ENCODE results near the gene RBM38.
"Not testable (repeated sequence)": the region's sequence is repeated elsewhere in the genome, so short reads cannot be mapped to it uniquely, and the experiment has no call there.

The RBM38 gene

GRCh38 chr20:57428324-57429158, 37.3 kb downstream of the RBM38 start:
- Histone ChIP-seq H3K4me2 (ENCODE audit: low read depth, low read length, poor library complexity, severe bottlenecking) (no peak overlapping the region), H3K36me3 (ENCODE audit: low read length) (no peaks in the 10 kb centered on the region), H4K20me1 (ENCODE audit: low read depth, low read length) (no peaks in the 10 kb centered on the region), H3K79me2 (ENCODE audit: insufficient read depth, low read length) (no peaks in the 10 kb centered on the region), H3K4me3 (ENCODE audit: insufficient read depth, low read length, poor library complexity, severe bottlenecking) (no peak overlapping the region), H3K9me2 (replicated peaks; ENCODE audit: insufficient read depth, low read length) (no peaks in the 10 kb centered on the region), H3K9me3 (ENCODE audit: insufficient read depth, low read length) (no peaks in the 10 kb centered on the region), H3F3A (ENCODE audit: insufficient read depth) (peaks cover 5% of the 10 kb centered on the region; the same call in 1 of the 2 replicates), H3K9ac (ENCODE audit: low read length) (no peak overlapping the region), H3K27me3 (ENCODE audit: low read length) (no peaks in the 10 kb centered on the region), H3K27ac (ENCODE audit: low read depth, low read length) (no peak overlapping the region), H2AFZ (ENCODE audit: low read depth, low read length, severe bottlenecking) (no peak overlapping the region)
- TF ChIP-seq CTCF (IDR thresholded peaks at IDR 0.05; ENCODE audit: insufficient read depth, low read length, poor library complexity, severe bottlenecking) = no peak
- no peak for TF ChIP-seq EZH2phosphoT487 (conservative IDR thresholded peaks at IDR 0.05; ENCODE audit: low read length)

- Histone ChIP-seq H3K4me3 (ENCODE audit: insufficient read depth, low read length, poor library complexity, severe bottlenecking) (no peak overlapping the region), H3K9me3 (ENCODE audit: insufficient read depth, low read length) (no peaks in the 10 kb centered on the region), H3K9me2 (replicated peaks; ENCODE audit: insufficient read depth, low read length) (no peaks in the 10 kb centered on the region), H2AFZ (ENCODE audit: low read depth, low read length, severe bottlenecking) (no peak overlapping the region), H3F3A (ENCODE audit: insufficient read depth) (peaks cover 9% of the 10 kb centered on the region), H3K79me2 (ENCODE audit: insufficient read depth, low read length) (no peaks in the 10 kb centered on the region), H3K36me3 (ENCODE audit: low read length) (no peaks in the 10 kb centered on the region), H3K9ac (ENCODE audit: low read length) (no peak overlapping the region), H3K27ac (ENCODE audit: low read depth, low read length) (no peak overlapping the region), H4K20me1 (ENCODE audit: low read depth, low read length) (no peaks in the 10 kb centered on the region), H3K4me2 (ENCODE audit: low read depth, low read length, poor library complexity, severe bottlenecking) (no peak overlapping the region), H3K27me3 (ENCODE audit: low read length) (no peaks in the 10 kb centered on the region)
- TF ChIP-seq CTCF (IDR thresholded peaks at IDR 0.05; ENCODE audit: insufficient read depth, low read length, poor library complexity, severe bottlenecking) = no peak
- no peak for TF ChIP-seq EZH2phosphoT487 (conservative IDR thresholded peaks at IDR 0.05; ENCODE audit: low read length)
Measured at GRCh38 chr20:57429159-57429496, 37.9 kb downstream of the RBM38 start.

- no peaks in the 10 kb centered on the region for H3K27me3 ChIP-seq (ENCODE audit: low read length)
- H3K27ac ChIP-seq (ENCODE audit: low read depth, low read length) = no peak overlapping the region
- no peaks in the 10 kb centered on the region for H3K9me3 ChIP-seq (ENCODE audit: insufficient read depth, low read length)
- no peaks in the 10 kb centered on the region for H4K20me1 ChIP-seq (ENCODE audit: low read depth, low read length)
- H3K9me2 ChIP-seq (replicated peaks; ENCODE audit: insufficient read depth, low read length) = no peaks in the 10 kb centered on the region
- H3K79me2 ChIP-seq (ENCODE audit: insufficient read depth, low read length) = no peaks in the 10 kb centered on the region
- H3K4me3 ChIP-seq (ENCODE audit: insufficient read depth, low read length, poor library complexity, severe bottlenecking) = no peak overlapping the region
- H2AFZ ChIP-seq (ENCODE audit: low read depth, low read length, severe bottlenecking) = no peak overlapping the region
- H3K36me3 ChIP-seq (ENCODE audit: low read length) = no peaks in the 10 kb centered on the region
- no peak overlapping the region for H3K9ac ChIP-seq (ENCODE audit: low read length)
- no peak overlapping the region for H3K4me2 ChIP-seq (ENCODE audit: low read depth, low read length, poor library complexity, severe bottlenecking)
- no peak for TF ChIP-seq CTCF (IDR thresholded peaks at IDR 0.05; ENCODE audit: insufficient read depth, low read length, poor library complexity, severe bottlenecking)
- no peak for TF ChIP-seq EZH2phosphoT487 (conservative IDR thresholded peaks at IDR 0.05; ENCODE audit: low read length)
- peaks cover 14% of the 10 kb centered on the region for H3F3A ChIP-seq (ENCODE audit: insufficient read depth)
Measured at GRCh38 chr20:57429580-57430200, 38.5 kb downstream of the RBM38 start.

GRCh38 chr20:57430201-57430596, 39.0 kb downstream of the RBM38 start:
- not testable (repeated sequence) for H2AFZ ChIP-seq (ENCODE audit: low read depth, low read length, severe bottlenecking); H3K36me3 ChIP-seq (ENCODE audit: low read length); H3K9me3 ChIP-seq (ENCODE audit: insufficient read depth, low read length); H3K27me3 ChIP-seq (ENCODE audit: low read length); H3K4me2 ChIP-seq (ENCODE audit: low read depth, low read length, poor library complexity, severe bottlenecking); H3K27ac ChIP-seq (ENCODE audit: low read depth, low read length); H3K4me3 ChIP-seq (ENCODE audit: insufficient read depth, low read length, poor library complexity, severe bottlenecking); H3K9ac ChIP-seq (ENCODE audit: low read length); H3K79me2 ChIP-seq (ENCODE audit: insufficient read depth, low read length); H4K20me1 ChIP-seq (ENCODE audit: low read depth, low read length); H3K9me2 ChIP-seq (replicated peaks; ENCODE audit: insufficient read depth, low read length)
- H3F3A ChIP-seq (ENCODE audit: insufficient read depth) = peaks cover 14% of the 10 kb centered on the region
